GM23338 (cell line): ENCODE measurements around the gene LYZL1. TPM values are rescaled to one million over a fixed set of nuclear protein-coding genes. Genes with fewer than 3 reads are reported as not detected.

Experiments used
- JUNB ChIP-seq: IDR thresholded peaks from one replicate; pipeline ENCODE4 v1.6.1; 2016; ENCODE audit warnings: antibody characterized with exemption; ENCODE audit not compliant: unreplicated experiment
- NANOG ChIP-seq: IDR thresholded peaks from 2 replicates; pipeline ENCODE4 v1.6.1; 2016; ENCODE audit warnings: antibody characterized with exemption, borderline replicate concordance
- POLR2AphosphoS5 ChIP-seq: IDR thresholded peaks from 2 replicates; pipeline ENCODE4 v1.6.1; 2016; ENCODE audit warnings: antibody characterized with exemption, low read depth
- ZNF114 ChIP-seq: fragments of 250-450 bp; sonication (Bioruptor Pico); IDR thresholded peaks from 2 replicates; pipeline ENCODE4 v1.5.0; 2020; ENCODE audit warnings: mild to moderate bottlenecking, moderate library complexity
- polyA plus RNA-seq: library from polyadenylated mRNA; unstranded; fragments of >200 nt; fragmentation: Nextera tagmentation; extraction: Ambion mirVana; gene quantifications from 2 replicates; pipeline ENCODE4 v1.2.1, GENCODE V29; 2016
- total RNA-seq: library from RNA; depleted of rRNA; stranded (reverse); fragments of >200 nt; shearing (Covaris generic); gene quantifications from 2 replicates; pipeline ENCODE4 v1.2.3, GENCODE V29; 2014
- TF ChIP-seq, protein P1 (sequence below): IDR thresholded peaks from one replicate; pipeline ENCODE4 v1.6.1; 2018; ENCODE audit warnings: antibody characterized with exemption; ENCODE audit not compliant: unreplicated experiment
- TF ChIP-seq, protein P2 (sequence below): fragments of 250-450 bp; sonication (Bioruptor Pico); IDR thresholded peaks from 2 replicates; pipeline ENCODE4 v1.5.0; 2020; ENCODE audit warnings: mild to moderate bottlenecking, moderate library complexity

Gene LYZL1
- total and polyA plus RNA-seq, 2 experiments from 2014 or later = not detected

DNA sequence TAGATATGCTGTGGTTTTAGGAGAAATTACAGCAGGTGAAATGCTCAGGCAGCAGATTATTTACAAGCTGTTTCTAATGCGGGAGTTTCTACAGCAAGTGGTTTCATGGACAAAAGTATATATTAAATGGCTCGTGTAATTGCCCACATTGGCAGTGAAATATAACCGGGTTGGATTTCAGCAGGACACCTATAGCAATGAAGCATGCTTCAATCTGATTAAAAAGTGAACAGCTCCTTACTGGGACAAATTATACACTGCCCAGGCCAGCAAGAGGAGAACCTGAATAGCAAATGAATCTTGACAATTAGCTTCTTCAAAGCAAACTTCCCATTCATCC, 35.2 kb upstream of the LYZL1 start (continued):
- TF ChIP-seq, protein P1, sequence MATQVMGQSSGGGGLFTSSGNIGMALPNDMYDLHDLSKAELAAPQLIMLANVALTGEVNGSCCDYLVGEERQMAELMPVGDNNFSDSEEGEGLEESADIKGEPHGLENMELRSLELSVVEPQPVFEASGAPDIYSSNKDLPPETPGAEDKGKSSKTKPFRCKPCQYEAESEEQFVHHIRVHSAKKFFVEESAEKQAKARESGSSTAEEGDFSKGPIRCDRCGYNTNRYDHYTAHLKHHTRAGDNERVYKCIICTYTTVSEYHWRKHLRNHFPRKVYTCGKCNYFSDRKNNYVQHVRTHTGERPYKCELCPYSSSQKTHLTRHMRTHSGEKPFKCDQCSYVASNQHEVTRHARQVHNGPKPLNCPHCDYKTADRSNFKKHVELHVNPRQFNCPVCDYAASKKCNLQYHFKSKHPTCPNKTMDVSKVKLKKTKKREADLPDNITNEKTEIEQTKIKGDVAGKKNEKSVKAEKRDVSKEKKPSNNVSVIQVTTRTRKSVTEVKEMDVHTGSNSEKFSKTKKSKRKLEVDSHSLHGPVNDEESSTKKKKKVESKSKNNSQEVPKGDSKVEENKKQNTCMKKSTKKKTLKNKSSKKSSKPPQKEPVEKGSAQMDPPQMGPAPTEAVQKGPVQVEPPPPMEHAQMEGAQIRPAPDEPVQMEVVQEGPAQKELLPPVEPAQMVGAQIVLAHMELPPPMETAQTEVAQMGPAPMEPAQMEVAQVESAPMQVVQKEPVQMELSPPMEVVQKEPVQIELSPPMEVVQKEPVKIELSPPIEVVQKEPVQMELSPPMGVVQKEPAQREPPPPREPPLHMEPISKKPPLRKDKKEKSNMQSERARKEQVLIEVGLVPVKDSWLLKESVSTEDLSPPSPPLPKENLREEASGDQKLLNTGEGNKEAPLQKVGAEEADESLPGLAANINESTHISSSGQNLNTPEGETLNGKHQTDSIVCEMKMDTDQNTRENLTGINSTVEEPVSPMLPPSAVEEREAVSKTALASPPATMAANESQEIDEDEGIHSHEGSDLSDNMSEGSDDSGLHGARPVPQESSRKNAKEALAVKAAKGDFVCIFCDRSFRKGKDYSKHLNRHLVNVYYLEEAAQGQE = no peak
- TF ChIP-seq, protein P2, sequence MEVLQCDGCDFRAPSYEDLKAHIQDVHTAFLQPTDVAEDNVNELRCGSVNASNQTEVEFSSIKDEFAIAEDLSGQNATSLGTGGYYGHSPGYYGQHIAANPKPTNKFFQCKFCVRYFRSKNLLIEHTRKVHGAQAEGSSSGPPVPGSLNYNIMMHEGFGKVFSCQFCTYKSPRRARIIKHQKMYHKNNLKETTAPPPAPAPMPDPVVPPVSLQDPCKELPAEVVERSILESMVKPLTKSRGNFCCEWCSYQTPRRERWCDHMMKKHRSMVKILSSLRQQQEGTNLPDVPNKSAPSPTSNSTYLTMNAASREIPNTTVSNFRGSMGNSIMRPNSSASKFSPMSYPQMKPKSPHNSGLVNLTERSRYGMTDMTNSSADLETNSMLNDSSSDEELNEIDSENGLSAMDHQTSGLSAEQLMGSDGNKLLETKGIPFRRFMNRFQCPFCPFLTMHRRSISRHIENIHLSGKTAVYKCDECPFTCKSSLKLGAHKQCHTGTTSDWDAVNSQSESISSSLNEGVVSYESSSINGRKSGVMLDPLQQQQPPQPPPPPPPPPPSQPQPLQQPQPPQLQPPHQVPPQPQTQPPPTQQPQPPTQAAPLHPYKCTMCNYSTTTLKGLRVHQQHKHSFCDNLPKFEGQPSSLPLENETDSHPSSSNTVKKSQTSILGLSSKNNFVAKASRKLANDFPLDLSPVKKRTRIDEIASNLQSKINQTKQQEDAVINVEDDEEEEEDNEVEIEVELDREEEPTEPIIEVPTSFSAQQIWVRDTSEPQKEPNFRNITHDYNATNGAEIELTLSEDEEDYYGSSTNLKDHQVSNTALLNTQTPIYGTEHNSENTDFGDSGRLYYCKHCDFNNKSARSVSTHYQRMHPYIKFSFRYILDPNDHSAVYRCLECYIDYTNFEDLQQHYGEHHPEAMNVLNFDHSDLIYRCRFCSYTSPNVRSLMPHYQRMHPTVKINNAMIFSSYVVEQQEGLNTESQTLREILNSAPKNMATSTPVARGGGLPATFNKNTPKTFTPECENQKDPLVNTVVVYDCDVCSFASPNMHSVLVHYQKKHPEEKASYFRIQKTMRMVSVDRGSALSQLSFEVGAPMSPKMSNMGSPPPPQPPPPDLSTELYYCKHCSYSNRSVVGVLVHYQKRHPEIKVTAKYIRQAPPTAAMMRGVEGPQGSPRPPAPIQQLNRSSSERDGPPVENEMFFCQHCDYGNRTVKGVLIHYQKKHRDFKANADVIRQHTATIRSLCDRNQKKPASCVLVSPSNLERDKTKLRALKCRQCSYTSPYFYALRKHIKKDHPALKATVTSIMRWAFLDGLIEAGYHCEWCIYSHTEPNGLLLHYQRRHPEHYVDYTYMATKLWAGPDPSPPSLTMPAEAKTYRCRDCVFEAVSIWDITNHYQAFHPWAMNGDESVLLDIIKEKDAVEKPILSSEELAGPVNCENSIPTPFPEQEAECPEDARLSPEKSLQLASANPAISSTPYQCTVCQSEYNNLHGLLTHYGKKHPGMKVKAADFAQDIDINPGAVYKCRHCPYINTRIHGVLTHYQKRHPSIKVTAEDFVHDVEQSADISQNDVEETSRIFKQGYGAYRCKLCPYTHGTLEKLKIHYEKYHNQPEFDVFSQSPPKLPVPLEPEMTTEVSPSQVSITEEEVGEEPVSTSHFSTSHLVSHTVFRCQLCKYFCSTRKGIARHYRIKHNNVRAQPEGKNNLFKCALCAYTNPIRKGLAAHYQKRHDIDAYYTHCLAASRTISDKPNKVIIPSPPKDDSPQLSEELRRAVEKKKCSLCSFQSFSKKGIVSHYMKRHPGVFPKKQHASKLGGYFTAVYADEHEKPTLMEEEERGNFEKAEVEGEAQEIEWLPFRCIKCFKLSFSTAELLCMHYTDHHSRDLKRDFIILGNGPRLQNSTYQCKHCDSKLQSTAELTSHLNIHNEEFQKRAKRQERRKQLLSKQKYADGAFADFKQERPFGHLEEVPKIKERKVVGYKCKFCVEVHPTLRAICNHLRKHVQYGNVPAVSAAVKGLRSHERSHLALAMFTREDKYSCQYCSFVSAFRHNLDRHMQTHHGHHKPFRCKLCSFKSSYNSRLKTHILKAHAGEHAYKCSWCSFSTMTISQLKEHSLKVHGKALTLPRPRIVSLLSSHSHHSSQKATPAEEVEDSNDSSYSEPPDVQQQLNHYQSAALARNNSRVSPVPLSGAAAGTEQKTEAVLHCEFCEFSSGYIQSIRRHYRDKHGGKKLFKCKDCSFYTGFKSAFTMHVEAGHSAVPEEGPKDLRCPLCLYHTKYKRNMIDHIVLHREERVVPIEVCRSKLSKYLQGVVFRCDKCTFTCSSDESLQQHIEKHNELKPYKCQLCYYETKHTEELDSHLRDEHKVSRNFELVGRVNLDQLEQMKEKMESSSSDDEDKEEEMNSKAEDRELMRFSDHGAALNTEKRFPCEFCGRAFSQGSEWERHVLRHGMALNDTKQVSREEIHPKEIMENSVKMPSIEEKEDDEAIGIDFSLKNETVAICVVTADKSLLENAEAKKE (CRISPR knock-in tag) = no peak
- TF ChIP-seq ZNF114 (CRISPR knock-in tag) = no peak
- no peak for TF ChIP-seq JUNB
- no peak for TF ChIP-seq POLR2AphosphoS5
- no peak for TF ChIP-seq NANOG
